GM10847 (cell line): ENCODE data around the gene SH2B3.

Experiments used
- POLR2A ChIP-seq: IDR thresholded peaks from 2 replicates; pipeline ENCODE4 v1.6.1; 2011; ENCODE audit not compliant: insufficient read length; ENCODE audit errors: extremely low read depth

SH2B3 gene

GRCh38 chr12:111453071-111453989 is 47.6 kb downstream of the SH2B3 start:
- no peak for TF ChIP-seq POLR2A

DNA sequence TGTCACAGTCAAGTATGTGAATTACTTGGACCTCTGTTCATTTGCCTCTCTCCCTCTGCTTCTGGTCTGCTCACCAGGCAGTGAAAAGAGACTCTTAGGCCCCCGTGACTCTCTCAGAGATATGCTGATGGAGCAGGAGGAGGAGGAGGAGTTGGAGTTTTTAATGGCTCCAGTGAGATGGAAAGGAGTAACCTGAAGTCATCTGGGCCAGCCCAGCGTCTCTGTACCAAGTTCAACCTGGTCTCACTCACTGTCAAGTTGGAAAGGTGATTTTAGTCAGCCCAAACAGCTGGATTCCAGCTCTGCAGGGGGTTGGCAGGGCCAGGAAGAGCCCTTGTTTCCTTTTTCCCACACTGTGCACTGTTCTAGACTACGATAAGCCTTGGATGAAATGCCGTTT is 48.6 kb downstream of the SH2B3 start:
- no peak for TF ChIP-seq POLR2A

GRCh38 chr12:111454716-111455447 is 49.2 kb downstream of the SH2B3 start:
- no peak for TF ChIP-seq POLR2A

- TF ChIP-seq POLR2A: no peak
Observed at GRCh38 chr12:111455448-111456320, 50.0 kb downstream of the SH2B3 start.

DNA sequence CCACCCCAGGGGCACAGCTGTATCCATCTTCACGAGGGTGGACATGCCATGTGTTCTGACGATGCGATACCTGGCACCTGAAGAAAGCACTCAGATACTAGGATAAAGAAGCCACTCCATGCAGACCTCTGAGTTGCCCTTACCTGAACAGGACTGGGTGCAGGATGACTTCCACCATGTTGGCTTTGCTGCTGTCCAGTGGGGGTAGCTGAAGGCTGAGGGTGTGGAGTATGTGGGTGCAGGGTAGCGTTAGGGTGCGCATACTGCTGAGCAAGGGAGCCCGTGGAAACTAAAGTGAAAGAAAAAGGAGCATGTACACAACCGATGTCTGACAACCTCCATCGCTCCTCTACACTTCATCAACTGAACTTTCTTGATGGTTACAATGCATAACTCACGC is 51.3 kb downstream of the SH2B3 start:
- TF ChIP-seq POLR2A: no peak

DNA sequence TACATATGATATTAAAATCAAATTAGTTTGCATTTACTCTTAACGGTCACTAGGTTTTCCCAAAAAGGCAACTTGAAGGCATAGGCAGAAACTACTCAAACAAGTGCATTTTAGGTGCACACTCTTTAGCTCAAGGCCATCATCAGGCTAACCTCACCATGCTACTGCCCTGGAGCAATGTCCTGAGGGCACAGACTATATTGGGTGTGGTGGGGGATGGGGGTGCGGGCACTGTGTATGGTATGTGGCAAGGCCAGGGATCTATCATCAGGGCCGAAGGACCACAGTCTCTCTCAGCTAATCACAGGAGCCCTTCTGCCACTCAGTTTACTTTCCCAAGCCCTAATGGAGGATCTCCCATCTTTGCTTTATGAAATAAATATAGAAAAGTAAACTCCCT is 51.9 kb downstream of the SH2B3 start:
- TF ChIP-seq POLR2A: no peak

DNA sequence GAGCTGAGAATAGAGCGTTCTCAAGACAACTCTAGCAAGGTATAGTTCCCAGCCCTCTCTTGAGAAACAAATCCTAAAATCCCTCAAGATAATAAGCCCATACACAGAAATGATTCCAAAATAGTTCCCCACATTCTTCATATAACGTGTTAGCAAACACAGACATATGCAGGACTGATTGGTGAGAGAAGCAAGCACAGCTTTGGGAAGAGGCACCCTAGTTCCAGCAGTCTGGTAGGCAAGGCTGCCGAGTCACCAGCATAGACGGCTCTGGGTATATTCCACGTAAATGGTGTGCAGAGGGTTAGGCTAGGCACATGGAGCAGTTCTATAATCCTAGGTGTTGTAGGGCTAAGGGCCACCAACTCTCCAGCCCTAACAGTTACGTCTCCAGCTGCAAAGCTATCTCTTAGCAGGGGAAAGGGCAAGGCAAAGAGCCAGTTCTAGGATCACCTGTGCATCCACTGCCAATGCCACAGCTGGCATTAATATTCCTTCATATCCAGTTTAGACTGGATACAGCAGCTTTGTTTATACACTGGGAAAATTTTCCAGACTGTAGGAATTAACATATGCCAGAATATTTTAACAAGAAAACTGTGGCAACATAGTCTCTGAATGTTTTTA is 52.9 kb downstream of the SH2B3 start:
- no peak for TF ChIP-seq POLR2A

GRCh38 chr12:111462210-111462769 is 56.6 kb downstream of the SH2B3 start:
- TF ChIP-seq POLR2A: no peak

DNA sequence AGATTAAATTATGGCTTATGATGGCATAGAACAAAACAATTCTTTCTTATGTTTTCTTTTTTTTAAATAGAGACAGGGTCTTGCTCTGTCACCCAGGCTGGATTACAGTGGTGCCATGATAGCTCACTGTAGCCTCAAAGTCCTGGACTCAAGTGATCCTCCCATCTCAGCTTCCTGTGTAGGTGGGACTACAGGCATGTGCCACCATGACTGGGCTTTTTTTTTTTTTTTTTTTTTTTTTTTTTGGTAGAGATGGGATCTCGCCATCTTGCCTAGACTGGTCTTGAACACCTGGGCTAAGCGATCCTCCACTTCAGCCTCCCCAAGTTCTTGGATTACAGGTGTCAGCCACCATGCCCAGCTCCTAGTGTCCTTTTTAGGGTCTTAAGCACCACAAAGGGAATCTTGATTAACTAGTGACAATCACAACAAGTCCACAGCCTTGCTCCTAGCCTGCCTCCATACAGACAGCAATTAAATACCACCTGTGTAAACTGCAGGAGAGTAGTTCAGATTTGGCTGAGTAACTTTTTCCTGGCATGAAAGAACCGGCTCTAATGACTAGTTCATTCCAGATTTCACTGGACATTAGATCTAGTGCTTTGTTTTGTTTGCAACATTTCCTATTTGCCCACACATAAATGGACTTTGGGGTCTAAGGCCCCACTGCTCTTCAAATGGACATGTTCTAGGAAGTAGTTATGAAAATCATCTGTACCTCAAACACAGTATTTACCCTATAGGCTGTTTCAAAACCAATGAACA is 61.6 kb downstream of the SH2B3 start:
- TF ChIP-seq POLR2A: no peak

DNA sequence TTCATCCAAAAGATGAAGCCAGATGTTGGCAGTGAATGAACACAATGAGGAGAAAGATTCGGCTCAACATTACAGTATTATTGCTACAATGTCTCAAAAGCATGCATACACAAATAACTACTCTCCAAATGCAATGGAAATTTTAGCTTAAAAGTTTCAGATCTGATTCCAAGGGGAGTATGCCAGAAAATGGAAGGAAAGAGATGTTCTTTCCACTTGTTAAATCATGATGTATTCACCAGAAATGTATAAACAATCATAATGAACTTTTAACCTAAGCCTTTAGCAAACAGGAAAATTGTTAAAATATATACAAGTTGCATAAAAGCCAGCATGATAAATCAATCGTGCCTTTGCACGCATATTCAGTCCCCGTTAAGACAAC is 62.1 kb downstream of the SH2B3 start:
- no peak for TF ChIP-seq POLR2A

DNA sequence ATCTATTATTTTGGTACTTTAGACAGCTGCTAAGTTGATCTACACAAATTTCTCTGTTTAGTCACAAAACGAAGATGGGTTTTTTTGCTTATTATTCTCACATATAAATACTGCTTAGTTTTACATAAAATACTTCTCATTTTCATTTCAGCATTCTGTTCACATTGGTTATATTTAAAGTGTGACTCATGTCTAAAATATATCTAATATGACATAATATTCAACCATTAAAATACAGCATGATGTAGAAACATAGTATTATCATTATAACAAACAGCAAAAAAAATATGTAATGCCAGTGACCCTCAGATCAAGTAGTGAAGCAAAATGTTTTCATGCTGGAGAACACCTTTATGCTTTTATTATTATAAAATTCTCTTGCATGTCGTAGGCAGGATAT is 63.7 kb downstream of the SH2B3 start:
- no peak for TF ChIP-seq POLR2A

DNA sequence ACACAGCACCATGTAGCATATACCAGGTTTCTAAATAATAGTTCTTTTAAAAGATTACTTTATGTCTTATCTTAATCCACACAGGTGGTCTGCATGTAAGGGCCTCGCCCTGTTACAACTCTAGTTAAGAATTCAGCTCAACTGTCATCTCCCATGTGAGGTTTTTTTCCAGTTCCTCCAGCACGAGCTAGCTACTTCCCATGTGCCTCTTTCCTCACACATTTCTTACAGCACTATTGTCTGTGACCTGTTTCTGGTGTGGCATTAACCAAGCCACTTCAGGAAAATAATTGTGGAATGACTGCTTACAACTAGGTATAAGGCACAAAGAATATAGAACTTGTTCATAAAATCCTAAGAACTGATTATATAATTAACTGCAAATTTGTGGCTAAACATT is 65.5 kb downstream of the SH2B3 start:
- TF ChIP-seq POLR2A: no peak

DNA sequence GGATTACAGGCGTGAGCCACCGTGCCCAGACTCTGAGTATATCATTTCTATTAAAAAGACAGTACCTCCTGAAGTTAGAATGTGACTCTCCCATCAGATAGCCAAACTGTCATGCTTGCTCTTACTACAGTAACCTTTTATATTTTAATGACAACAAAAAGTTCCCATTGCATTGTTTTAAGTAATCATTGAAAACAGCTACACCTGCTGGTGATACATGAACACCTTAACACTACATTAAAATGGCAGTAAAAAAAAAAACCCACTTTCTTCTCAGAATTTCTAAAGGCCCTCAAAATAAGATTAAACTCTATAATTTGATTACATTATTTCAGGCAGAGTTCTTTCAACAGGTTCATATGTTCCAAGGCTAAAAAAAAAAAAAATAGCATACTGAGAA is 76.7 kb downstream of the SH2B3 start:
- TF ChIP-seq POLR2A: no peak

GRCh38 chr12:111488271-111488670 is 82.5 kb downstream of the SH2B3 start:
- no peak for TF ChIP-seq POLR2A
